ENCODE measurements around the gene TOX2. TPM values are rescaled to one million over a fixed set of nuclear protein-coding genes. Genes with fewer than 3 reads are reported as not detected.

The TOX2 gene
- total and polyA plus RNA-seq, 2 of the 8 experiments (the other 6 are each of a cell fraction or from before 2014, with no cell fraction given) = 1.8 to 3.4 TPM

- TF ChIP-seq POLR2A (IDR thresholded peaks at IDR 0.05; ENCODE audit: control extremely low read depth in 1 of 2, low read depth in 2 of 2, low read length in 2 of 2) (no peak), POLR2AphosphoS5 (IDR thresholded peaks at IDR 0.05; ENCODE audit: low read depth, low read length) (no peak)
- TF ChIP-seq, protein P1, sequence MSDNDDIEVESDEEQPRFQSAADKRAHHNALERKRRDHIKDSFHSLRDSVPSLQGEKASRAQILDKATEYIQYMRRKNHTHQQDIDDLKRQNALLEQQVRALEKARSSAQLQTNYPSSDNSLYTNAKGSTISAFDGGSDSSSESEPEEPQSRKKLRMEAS (IDR thresholded peaks at IDR 0.05) = no peak
These were observed 41.1 kb downstream of the TOX2 start (continued) for GRCh38 chr20:43955750-43956191.

Data from H1 (cell line).